ENCODE results near the gene LRRC45. TPM values are rescaled to one million over a fixed set of nuclear protein-coding genes. Genes with fewer than 3 reads are reported as not detected.

The LRRC45 gene
- total RNA-seq, 1 experiment from 2014 or later: 40.1 TPM

- TF ChIP-seq YY1 (IDR thresholded peaks at IDR 0.05; ENCODE audit: extremely low read depth, insufficient replicate concordance, low read depth, low read length): no peak
These were observed 24.2 kb upstream of the LRRC45 start (continued) for GRCh38 chr17:81998691-81999438.

- Histone ChIP-seq H3K36me3 (ENCODE audit: control insufficient read depth in 1 of 2, insufficient read depth in 2 of 2, low read length in 2 of 2) (no peaks in the 10 kb centered on the region; a peak in 1 of 4 replicates), H3K27me3 (ENCODE audit: insufficient read depth, low read length) (no peaks in the 10 kb centered on the region), H3K4me2 (ENCODE audit: low read length) (no peak overlapping the region), H3K4me3 (replicated peaks in 1 of 2; ENCODE audit: low read depth in 1 of 2, low read length in 2 of 2) (no peak overlapping the region), H3K9me2 (ENCODE audit: insufficient read depth) (no peaks in the 10 kb centered on the region), H3K27ac (ENCODE audit: low read depth, low read length) (no peak overlapping the region), H3K9ac (ENCODE audit: low read length) (no peak overlapping the region), H3K79me2 (ENCODE audit: insufficient read depth, low read length) (no peaks in the 10 kb centered on the region), H3K9me3 (ENCODE audit: control insufficient read depth in 1 of 2, insufficient read depth in 1 of 2, low read depth in 1 of 2, low read length in 2 of 2) (no peaks in the 10 kb centered on the region), H3K4me1 (ENCODE audit: control insufficient read depth in 1 of 2, insufficient read depth in 2 of 2, low read length in 2 of 2) (peaks cover 39 to 49% of the 10 kb centered on the region in 2 experiments), H2AFZ (ENCODE audit: low read depth, low read length, poor library complexity, severe bottlenecking) (no peak overlapping the region), H4K20me1 (ENCODE audit: insufficient read depth) (no peaks in the 10 kb centered on the region)
- intact Hi-C loops (cut with micrococcal nuclease): no loop called here
- DNase-seq (ENCODE audit: low read depth, low spot score) (no peak), ATAC-seq (no peak)
- CTCF ChIA-PET: no interaction called here
- POLR2A ChIA-PET: no interaction called here
- TF ChIP-seq ZNF274 (IDR thresholded peaks at IDR 0.05; ENCODE audit: low read depth, low read length) (no peak), FOSL1 (IDR thresholded peaks at IDR 0.05; ENCODE audit: low read depth) (no peak), POLR2AphosphoS5 (IDR thresholded peaks at IDR 0.05; ENCODE audit: low read depth, low read length) (no peak), ELF1 (IDR thresholded peaks at IDR 0.05; ENCODE audit: borderline replicate concordance, low read depth) (no peak), ZFX (IDR thresholded peaks at IDR 0.05) (no peak), JUND (IDR thresholded peaks at IDR 0.05) (no peak), ATF3 (IDR thresholded peaks at IDR 0.05) (no peak), EGR1 (IDR thresholded peaks at IDR 0.05; ENCODE audit: low read depth) (no peak), EZH2phosphoT487 (IDR thresholded peaks at IDR 0.05; ENCODE audit: borderline replicate concordance) (no peak), YY1 (IDR thresholded peaks at IDR 0.05; ENCODE audit: extremely low read depth, insufficient replicate concordance, low read depth, low read length) (no peak), REST (IDR thresholded peaks at IDR 0.05; ENCODE audit: low read depth) (no peak), EZH2 (IDR thresholded peaks at IDR 0.05) (no peak)
- TF ChIP-seq, protein P1, sequence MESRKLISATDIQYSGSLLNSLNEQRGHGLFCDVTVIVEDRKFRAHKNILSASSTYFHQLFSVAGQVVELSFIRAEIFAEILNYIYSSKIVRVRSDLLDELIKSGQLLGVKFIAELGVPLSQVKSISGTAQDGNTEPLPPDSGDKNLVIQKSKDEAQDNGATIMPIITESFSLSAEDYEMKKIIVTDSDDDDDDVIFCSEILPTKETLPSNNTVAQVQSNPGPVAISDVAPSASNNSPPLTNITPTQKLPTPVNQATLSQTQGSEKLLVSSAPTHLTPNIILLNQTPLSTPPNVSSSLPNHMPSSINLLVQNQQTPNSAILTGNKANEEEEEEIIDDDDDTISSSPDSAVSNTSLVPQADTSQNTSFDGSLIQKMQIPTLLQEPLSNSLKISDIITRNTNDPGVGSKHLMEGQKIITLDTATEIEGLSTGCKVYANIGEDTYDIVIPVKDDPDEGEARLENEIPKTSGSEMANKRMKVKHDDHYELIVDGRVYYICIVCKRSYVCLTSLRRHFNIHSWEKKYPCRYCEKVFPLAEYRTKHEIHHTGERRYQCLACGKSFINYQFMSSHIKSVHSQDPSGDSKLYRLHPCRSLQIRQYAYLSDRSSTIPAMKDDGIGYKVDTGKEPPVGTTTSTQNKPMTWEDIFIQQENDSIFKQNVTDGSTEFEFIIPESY (IDR thresholded peaks at IDR 0.05; ENCODE audit: extremely low read depth, insufficient replicate concordance, low read length): no peak
- TF ChIP-seq, protein P2, sequence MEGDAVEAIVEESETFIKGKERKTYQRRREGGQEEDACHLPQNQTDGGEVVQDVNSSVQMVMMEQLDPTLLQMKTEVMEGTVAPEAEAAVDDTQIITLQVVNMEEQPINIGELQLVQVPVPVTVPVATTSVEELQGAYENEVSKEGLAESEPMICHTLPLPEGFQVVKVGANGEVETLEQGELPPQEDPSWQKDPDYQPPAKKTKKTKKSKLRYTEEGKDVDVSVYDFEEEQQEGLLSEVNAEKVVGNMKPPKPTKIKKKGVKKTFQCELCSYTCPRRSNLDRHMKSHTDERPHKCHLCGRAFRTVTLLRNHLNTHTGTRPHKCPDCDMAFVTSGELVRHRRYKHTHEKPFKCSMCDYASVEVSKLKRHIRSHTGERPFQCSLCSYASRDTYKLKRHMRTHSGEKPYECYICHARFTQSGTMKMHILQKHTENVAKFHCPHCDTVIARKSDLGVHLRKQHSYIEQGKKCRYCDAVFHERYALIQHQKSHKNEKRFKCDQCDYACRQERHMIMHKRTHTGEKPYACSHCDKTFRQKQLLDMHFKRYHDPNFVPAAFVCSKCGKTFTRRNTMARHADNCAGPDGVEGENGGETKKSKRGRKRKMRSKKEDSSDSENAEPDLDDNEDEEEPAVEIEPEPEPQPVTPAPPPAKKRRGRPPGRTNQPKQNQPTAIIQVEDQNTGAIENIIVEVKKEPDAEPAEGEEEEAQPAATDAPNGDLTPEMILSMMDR (IDR thresholded peaks at IDR 0.05 in 2 of 3, conservative IDR thresholded peaks at IDR 0.05 in 1 of 3; ENCODE audit: borderline replicate concordance in 1 of 3, insufficient read depth in 1 of 3, low read depth in 2 of 3, low read length in 2 of 3): no peak
- RAD21 ChIA-PET (ENCODE audit: low non-redundant PET in 1 of 2, low total read pairs in 2 of 2, uncharacterized antibody in 2 of 2, unreplicated experiment in 2 of 2): interaction anchor here in 1 of 2 experiments (0.7 kb wide), 1 partner anchor 20 kb away, joined by 3 read pairs; no protein-coding TSS in a partner anchor
- no TSS peak for BruUV-seq (replicated peaks)
These were observed 23.5 kb upstream of the LRRC45 start for GRCh38 chr17:81999587-81999975.
